ENCODE data around the gene ELANE. TPM values are rescaled to one million over a fixed set of nuclear protein-coding genes. Genes with fewer than 3 reads are reported as not detected.
A peak's percentile ranks its signal among the peaks of the same experiment; 100 is the strongest.

Gene ELANE
- total and polyA plus RNA-seq, 9 of the 15 experiments (the other 6 are each of a cell fraction or from before 2014, with no cell fraction given) = not detected

- Histone ChIP-seq H3K4me2 (ENCODE audit: insufficient read depth, low read length) (no peak overlapping the region), H3K27me3 (ENCODE audit: control insufficient read depth in 2 of 2, insufficient read depth in 2 of 2, low read length in 2 of 2) (no peaks in the 10 kb centered on the region), H3K36me3 (ENCODE audit: control insufficient read depth, insufficient read depth, low read length) (peaks cover 94% of the 10 kb centered on the region), H3K9me1 (ENCODE audit: control insufficient read depth, insufficient read depth, low read length) (no peaks in the 10 kb centered on the region), H3K9ac (ENCODE audit: insufficient read depth in 1 of 2, low read depth in 2 of 2, low read length in 2 of 2) (no peak overlapping the region), H3K4me1 (replicated peaks in 1 of 2; ENCODE audit: control insufficient read depth in 2 of 2, insufficient read depth in 2 of 2, low read length in 2 of 2) (peaks cover 0 to 46% of the 10 kb centered on the region in 2 experiments; a peak in 1 of 5 replicates), H3K4me3 (no peak overlapping the region), H2AFZ (ENCODE audit: low read depth, low read length) (no peak overlapping the region), H3K9me3 (replicated peaks; ENCODE audit: control insufficient read depth, insufficient read depth, low read depth, low read length) (peaks cover 3% of the 10 kb centered on the region), H3K27ac (ENCODE audit: extremely low read depth, low read depth, low read length) (no peak overlapping the region), H3K79me2 (ENCODE audit: control insufficient read depth, insufficient read depth, low read length) (peaks cover 57% of the 10 kb centered on the region), H4K20me1 (replicated peaks; ENCODE audit: control insufficient read depth, insufficient read depth, low read length) (peaks cover 12% of the 10 kb centered on the region; the same call in 1 of the 2 replicates)
- in situ Hi-C loops (cut with MboI) (no loop called here), intact Hi-C loops (cut with micrococcal nuclease) (no loop called here)
- CTCF ChIA-PET (ENCODE audit: low intra/inter-chr PET ratio) = no interaction called here
- no peak for ATAC-seq
- no TSS peak for BruUV-seq (replicated peaks)
- WGBS (ENCODE audit: insufficient coverage, low coverage, missing lambda C conversion rate) = 98% methylated on average over 8 of the region's 26 CpGs
- POLR2A ChIA-PET = interaction anchor here (1.1 to 2.0 kb wide), 2 partner anchors 9 to 11 kb away, joined by 6 to 9 read pairs; partner anchors contain the start of gene PTBP1
- TF ChIP-seq THRAP3 (IDR thresholded peaks at IDR 0.05; ENCODE audit: borderline replicate concordance) (no peak), JUN (IDR thresholded peaks at IDR 0.05; ENCODE audit: borderline replicate concordance, low read depth, low read length) (no peak), JUN (CRISPR knock-in tag; IDR thresholded peaks at IDR 0.05; ENCODE audit: borderline replicate concordance) (no peak), POLR2AphosphoS5 (IDR thresholded peaks at IDR 0.05; ENCODE audit: control insufficient read depth, insufficient read depth, low read depth, low read length) (peak; percentile 43; the same call in 1 of the 2 replicates), RBM22 (IDR thresholded peaks at IDR 0.05; ENCODE audit: low read depth, low read length, poor library complexity, severe bottlenecking) (peak; percentile 80), RBM15 (IDR thresholded peaks at IDR 0.05; ENCODE audit: insufficient read depth, low read length) (no peak), POLR2A (conservative IDR thresholded peaks at IDR 0.05) (0 out of 2 replicates have a peak, but pooled peaks have one; percentile 6), POLR2G (IDR thresholded peaks at IDR 0.05; ENCODE audit: low read depth, low read length) (peak; percentile 74), RBFOX2 (IDR thresholded peaks at IDR 0.05; ENCODE audit: low read depth, low read length) (peak; percentile 49), KLF1 (tag; IDR thresholded peaks at IDR 0.05) (no peak), CBFB (CRISPR knock-in tag; IDR thresholded peaks at IDR 0.05) (no peak), MEF2D (tag; conservative IDR thresholded peaks at IDR 0.05; ENCODE audit: low read depth) (no peak), ZC3H4 (CRISPR knock-in tag; IDR thresholded peaks at IDR 0.05; ENCODE audit: borderline replicate concordance) (no peak), LARP7 (IDR thresholded peaks at IDR 0.05) (no peak), NFXL1 (CRISPR knock-in tag; IDR thresholded peaks at IDR 0.05) (no peak), ZNF707 (CRISPR knock-in tag; conservative IDR thresholded peaks at IDR 0.05) (no peak)
- peak in 1 of 4 experiments; percentile 32 for DNase-seq (ENCODE audit: extremely low read depth in 1 of 4, low spot score in 3 of 4)
- no peak for FAIRE-seq
Measured at GRCh38 chr19:808423-808775, 43.7 kb upstream of the ELANE start.
